Heart left ventricle (tissue), 13 donors: Measurements from ENCODE around the gene IRF8.

ENCODE experiments used
- CTCF ChIP-seq, 12 donors: fragments of 200-600 bp; sonication (generic) in 4 of 12; IDR thresholded peaks; one replicate each; pipeline versions ENCODE4 v1.5.0 to v1.8.0; 2018 to 2022; ENCODE audit warnings: antibody characterized with exemption in 12 of 12, mild to moderate bottlenecking in 5 of 12
- POLR2A ChIP-seq, 2 donors: fragments of 450-650 bp; IDR thresholded peaks; one replicate each; pipeline ENCODE4 v1.6.1; 2017; ENCODE audit warnings: antibody characterized with exemption in 2 of 2, mild to moderate bottlenecking in 2 of 2, moderate library complexity in 2 of 2
- donor health status: ischemic (EF 13 %, LVEDD 7.1; RV severe dilation, severe dysfunction).
- donor health status: DM: no; HTN: yes; CAD: no.
- donor health status: DM: no; HTN: no; CAD: no.
- donor health status: ischemic (EF 25% LVEDD 6.9; RV normal size, moderate dysfunction).
- donor health status: ischemic (EF 25% LVEDD 5.7; RV mildly dilated, moderate dysfunction).
- donor health status: ischemic (EF 35%, LVEDD 5.7; RV mildly dilated, moderate dysfunction).
- donor health status: nonischemic (EF 11% LVEDD 7.7; RV severe dilation, severe dysfunction).
- donor health status: DM: yes; HTN: yes; CAD: no.
- donor health status: PGD.
- donor health status: ischemic (EF 29% LVEDD 5.4; RV normal size, mild dysfunction).
- donor health status: nonischemic (EF 23%, LVEDD 6.1; RV moderate dilation, normal function).

- TF ChIP-seq CTCF (IDR thresholded peaks at IDR 0.05) (no peak), POLR2A (IDR thresholded peaks at IDR 0.05) (no peak)
Observed at GRCh38 chr16:85880861-85881260, 18.1 kb upstream of the IRF8 start.
